IPS DF 6.9 (cell line): ENCODE measurements around the gene CACNA1F.

Source experiments
- DNase-seq: peaks from one replicate; pipeline ENCODE4 v3.0.0-alpha.2; 2013; ENCODE audit warnings: low read depth, low spot score
- H3K27ac ChIP-seq: one replicate; pipeline ENCODE4 v1.5.1; 2013; ENCODE audit warnings: low read length, control low read depth
- H3K27me3 ChIP-seq: 2 replicates; pipeline ENCODE4 v1.6.1; 2013; ENCODE audit warnings: mild to moderate bottlenecking, low read length; ENCODE audit not compliant: control insufficient read depth, insufficient read depth
- H3K36me3 ChIP-seq: 2 replicates; pipeline ENCODE4 v1.6.1; 2013; ENCODE audit warnings: low read length; ENCODE audit not compliant: control insufficient read depth, insufficient read depth
- H3K4me1 ChIP-seq: 2 replicates; pipeline ENCODE4 v1.6.1; 2013; ENCODE audit warnings: low read length; ENCODE audit not compliant: control insufficient read depth, insufficient read depth
- H3K4me3 ChIP-seq: 2 replicates; pipeline ENCODE4 v1.5.1; 2013; ENCODE audit warnings: mild to moderate bottlenecking, low read length
- H3K9me3 ChIP-seq: 2 replicates; pipeline ENCODE4 v1.6.1; 2013; ENCODE audit warnings: low read length, inconsistent platforms; ENCODE audit not compliant: control insufficient read depth, insufficient read depth
- WGBS: extraction: QIAGEN DNeasy Blood & Tissue Kit; methylation state at CpG from one replicate; pipeline ENCODE4 v1.1.7; 2013; ENCODE audit warnings: mixed read lengths, missing lambda C conversion rate; ENCODE audit not compliant: insufficient read length, insufficient coverage; 5-methylcytosine and 5-hydroxymethylcytosine counted together

CACNA1F gene

GRCh38 chrX:49189606-49190005 is 43.5 kb downstream of the CACNA1F start:
- no peak overlapping the region for H3K4me3 ChIP-seq
- H3K4me1 ChIP-seq, result peaks cover 1% of the 10 kb centered on the region
- no peaks in the 10 kb centered on the region for H3K27me3 ChIP-seq
- no CpG with 5 or more reads among the region's 6 CpGs for WGBS
- no peaks in the 10 kb centered on the region for H3K36me3 ChIP-seq
- no peak for DNase-seq
- H3K9me3 ChIP-seq, result no peaks in the 10 kb centered on the region
- H3K27ac ChIP-seq, result no peak overlapping the region

- peaks cover 1% of the 10 kb centered on the region for H3K4me1 ChIP-seq
- H3K9me3 ChIP-seq, result no peaks in the 10 kb centered on the region
- no peak overlapping the region for H3K27ac ChIP-seq
- H3K36me3 ChIP-seq, result no peaks in the 10 kb centered on the region
- no peaks in the 10 kb centered on the region for H3K27me3 ChIP-seq
- H3K4me3 ChIP-seq, result no peak overlapping the region
- no CpG with 5 or more reads among the region's 8 CpGs for WGBS
- no peak for DNase-seq
These were observed 44.6 kb downstream of the CACNA1F start for GRCh38 chrX:49188468-49189076.

- WGBS, result no CpG with 5 or more reads among the region's 10 CpGs
- Histone ChIP-seq H3K9me3 (no peaks in the 10 kb centered on the region), H3K4me3 (no peak overlapping the region), H3K4me1 (no peaks in the 10 kb centered on the region; the same call in none of the 2 replicates), H3K27me3 (no peaks in the 10 kb centered on the region), H3K27ac (no peak overlapping the region), H3K36me3 (no peaks in the 10 kb centered on the region)
- DNase-seq, result no peak
These were observed 45.6 kb downstream of the CACNA1F start for GRCh38 chrX:49187526-49187925.

GRCh38 chrX:49187028-49187394 is 46.1 kb downstream of the CACNA1F start:
- no peaks in the 10 kb centered on the region for H3K36me3 ChIP-seq
- DNase-seq, result no peak
- H3K4me1 ChIP-seq, result no peaks in the 10 kb centered on the region; the same call in 1 of the 2 replicates
- WGBS, result no CpG with 5 or more reads among the region's 15 CpGs
- H3K27ac ChIP-seq, result no peak overlapping the region
- H3K27me3 ChIP-seq, result no peaks in the 10 kb centered on the region
- H3K9me3 ChIP-seq, result no peaks in the 10 kb centered on the region
- no peak overlapping the region; the same call in 1 of the 2 replicates for H3K4me3 ChIP-seq

DNA sequence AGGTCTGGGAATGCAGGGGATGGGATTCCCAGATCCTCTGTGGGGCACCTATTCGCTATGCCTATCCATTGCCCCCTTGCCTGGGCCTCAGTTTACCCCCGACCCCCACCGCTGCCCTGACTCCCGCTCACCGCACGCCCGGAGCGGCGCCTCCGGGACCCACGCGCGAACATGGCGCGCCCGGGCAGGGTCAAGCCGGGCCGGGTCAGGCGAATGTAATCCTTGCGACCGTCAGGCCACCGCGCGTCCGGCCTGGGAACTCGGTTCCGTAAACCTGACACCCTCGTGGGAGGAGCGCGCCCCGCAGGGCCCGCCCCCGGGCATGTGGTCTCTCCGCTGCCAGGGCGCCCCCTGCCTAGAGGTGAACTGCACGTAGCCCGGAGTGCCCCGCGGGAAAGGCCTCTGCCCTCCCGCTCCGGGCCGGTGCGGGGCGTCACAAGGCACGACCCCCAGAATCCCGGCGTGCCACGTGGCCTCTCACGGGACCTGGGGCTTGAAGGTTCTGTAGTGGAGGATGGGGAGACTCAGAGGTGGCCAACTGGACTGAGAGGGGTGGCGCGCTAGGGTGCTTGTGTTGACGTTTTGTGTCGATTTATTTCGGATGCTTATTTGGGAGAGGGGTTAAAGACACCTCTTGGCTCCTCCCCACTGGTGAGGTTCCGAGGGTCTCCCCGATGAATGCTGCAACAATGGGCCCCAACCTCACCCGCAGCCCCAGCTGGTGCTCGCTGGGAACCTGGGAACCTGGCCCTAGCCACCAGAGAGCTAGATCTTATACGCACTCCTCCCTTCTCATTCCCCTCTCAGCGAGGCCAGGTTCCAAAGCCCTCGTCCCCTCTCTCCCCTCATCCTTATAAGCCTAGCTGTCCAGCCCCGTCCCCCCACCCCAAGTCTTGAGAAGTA is 46.8 kb downstream of the CACNA1F start, which contains the start of gene PRICKLE3:
Gene PRICKLE3, minus strand, starts transcription at position 249 of the 903 bp plus-strand sequence. Its CDS starts 76 bp downstream, at position 173.
- H3K4me1 ChIP-seq, result no peaks in the 10 kb centered on the region; the same call in 1 of the 2 replicates
- H3K27ac ChIP-seq, result no peak within 1 kb of the TSS
- no peaks in the 10 kb centered on the region for H3K36me3 ChIP-seq
- H3K9me3 ChIP-seq, result no peaks in the 10 kb centered on the region
- no peak for DNase-seq
- peak within 1 kb of the TSS; percentile 95; the same call in 1 of the 2 replicates for H3K4me3 ChIP-seq
- H3K27me3 ChIP-seq, result no peaks in the 10 kb centered on the region
- no CpG with 5 or more reads among the region's 62 CpGs for WGBS

DNA sequence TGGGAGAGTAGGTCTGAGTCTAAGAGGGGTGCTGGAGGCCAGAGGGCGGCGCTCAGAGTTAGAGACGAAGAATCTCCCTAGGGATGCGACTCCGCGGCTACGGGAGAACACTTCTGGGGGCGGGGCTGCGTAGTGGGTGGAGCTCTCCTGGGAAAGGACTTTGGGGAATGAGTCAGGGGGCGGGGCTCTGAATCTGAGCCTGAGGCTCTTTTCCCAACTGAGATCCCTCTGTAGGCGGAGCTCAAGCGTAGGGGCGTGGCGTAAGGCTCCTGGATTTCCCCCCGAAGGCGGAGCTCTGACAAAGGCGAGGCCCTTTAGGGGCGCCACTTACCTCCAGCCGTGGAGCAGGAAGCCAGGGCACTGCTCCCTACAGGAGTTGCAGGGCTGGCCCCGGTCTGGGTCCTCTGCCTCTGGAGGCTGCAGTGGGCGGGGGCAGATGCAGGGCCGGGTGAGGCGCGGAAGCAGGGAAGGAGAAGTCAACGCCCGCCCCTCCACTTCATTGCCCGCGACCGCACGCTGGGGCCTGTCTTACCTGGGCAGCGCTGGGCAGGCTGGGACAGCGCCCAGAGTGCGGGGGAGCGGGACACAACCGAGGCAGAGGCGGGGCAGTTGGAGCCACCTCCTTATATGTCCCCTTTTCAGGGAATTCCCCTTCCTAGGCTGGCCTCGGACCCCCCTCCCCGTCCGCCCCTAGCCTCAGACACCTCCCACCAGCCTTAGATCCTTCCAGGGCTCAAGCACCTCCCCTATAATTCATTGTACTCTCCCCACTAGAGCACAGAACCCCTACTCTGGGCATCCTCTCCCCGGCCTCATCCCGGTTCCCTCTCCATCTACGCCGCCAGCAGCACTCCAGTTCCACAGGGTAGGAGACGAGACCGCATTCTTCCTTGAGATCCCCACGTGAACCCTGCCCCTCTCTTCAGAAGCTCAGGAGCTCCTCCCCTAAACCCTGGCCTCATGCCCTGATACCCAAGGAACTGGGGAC is 48.6 kb downstream of the CACNA1F start:
- no peaks in the 10 kb centered on the region; the same call in 1 of the 2 replicates for H3K4me1 ChIP-seq
- H3K36me3 ChIP-seq, result no peaks in the 10 kb centered on the region; the same call in 1 of the 2 replicates
- DNase-seq, result no peak
- peak overlapping the region; percentile 30; the same call in 1 of the 2 replicates for H3K4me3 ChIP-seq
- no CpG with 5 or more reads among the region's 46 CpGs for WGBS
- H3K27me3 ChIP-seq, result no peaks in the 10 kb centered on the region
- no peaks in the 10 kb centered on the region for H3K9me3 ChIP-seq
- H3K27ac ChIP-seq, result no peak overlapping the region

GRCh38 chrX:49183701-49184281 is 49.3 kb downstream of the CACNA1F start:
- no peak overlapping the region for H3K27ac ChIP-seq
- no peaks in the 10 kb centered on the region for H3K9me3 ChIP-seq
- peaks cover 3% of the 10 kb centered on the region for H3K36me3 ChIP-seq
- H3K4me1 ChIP-seq, result no peaks in the 10 kb centered on the region; the same call in 1 of the 2 replicates
- no peak for DNase-seq
- H3K4me3 ChIP-seq, result no peak overlapping the region
- WGBS, result no CpG with 5 or more reads among the region's 18 CpGs
- no peaks in the 10 kb centered on the region for H3K27me3 ChIP-seq

DNA sequence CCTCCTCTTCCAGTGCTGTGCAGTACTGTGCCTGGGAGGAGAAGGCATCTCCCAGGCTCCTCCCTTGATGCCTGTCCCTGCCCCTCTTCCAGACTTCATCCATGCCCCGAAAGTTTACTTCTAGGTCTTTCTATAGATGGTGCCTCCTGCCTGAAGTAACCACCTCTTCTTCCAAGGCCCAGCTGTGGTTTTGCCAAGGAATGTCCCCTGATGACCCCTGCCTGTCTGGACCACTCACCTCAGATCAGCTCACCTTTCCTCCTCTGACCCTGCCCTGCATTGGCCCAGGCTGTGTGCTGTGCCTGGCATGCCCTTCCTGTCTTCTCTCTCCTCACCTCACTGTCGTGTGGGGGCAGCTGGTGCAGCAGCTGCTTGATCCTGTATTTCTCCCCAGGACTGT is 53.8 kb downstream of the CACNA1F start:
- peaks cover 9% of the 10 kb centered on the region for H3K36me3 ChIP-seq
- H3K4me1 ChIP-seq, result no peaks in the 10 kb centered on the region; the same call in 1 of the 2 replicates
- no peak overlapping the region for H3K27ac ChIP-seq
- no CpG with 5 or more reads among the region's 2 CpGs for WGBS
- DNase-seq, result no peak
- H3K4me3 ChIP-seq, result no peak overlapping the region
- H3K27me3 ChIP-seq, result no peaks in the 10 kb centered on the region
- no peaks in the 10 kb centered on the region for H3K9me3 ChIP-seq

GRCh38 chrX:49178537-49178936 is 54.6 kb downstream of the CACNA1F start:
- no peak overlapping the region for H3K4me3 ChIP-seq
- no peaks in the 10 kb centered on the region for H3K9me3 ChIP-seq
- no peaks in the 10 kb centered on the region for H3K27me3 ChIP-seq
- DNase-seq, result no peak
- no CpG with 5 or more reads among the region's 3 CpGs for WGBS
- peaks cover 9% of the 10 kb centered on the region for H3K36me3 ChIP-seq
- H3K27ac ChIP-seq, result no peak overlapping the region
- no peaks in the 10 kb centered on the region; the same call in 1 of the 2 replicates for H3K4me1 ChIP-seq
